NCI-H2196 (cell line): Measurements from ENCODE around the gene FUS.

Experiments used
- DNase-seq: peaks from one replicate; lab custom pipeline; 2025; ENCODE audit not compliant: unreplicated experiment; lab: John Stamatoyannopoulos, UW

FUS gene

GRCh38 chr16:31200821-31201568 is 21.1 kb downstream of the FUS start:
- DNase-seq = no peak

GRCh38 chr16:31201582-31202413 is 21.9 kb downstream of the FUS start:
- no peak for DNase-seq

- DNase-seq = no peak
Measured at GRCh38 chr16:31202414-31203375, 22.8 kb downstream of the FUS start, which contains the start of gene PYCARD. TSS of gene PYCARD (minus strand) at chr16:31202760. CDS start at chr16:31202690, 70 bp downstream.

GRCh38 chr16:31204871-31205666 is 25.1 kb downstream of the FUS start:
- DNase-seq = no peak

- DNase-seq = no peak
Measured at GRCh38 chr16:31206776-31207175, 26.8 kb downstream of the FUS start.

GRCh38 chr16:31213342-31213741 is 33.4 kb downstream of the FUS start:
- DNase-seq = no peak

- DNase-seq = no peak
Measured at GRCh38 chr16:31213877-31214707, 34.2 kb downstream of the FUS start, which contains the start of gene TRIM72. TSS of gene TRIM72 (plus strand) at chr16:31214119. CDS start at chr16:31214739, 620 bp downstream.

- DNase-seq = no peak
Measured at GRCh38 chr16:31214708-31215286, 34.9 kb downstream of the FUS start.

GRCh38 chr16:31215287-31216162 is 35.6 kb downstream of the FUS start:
- DNase-seq = no peak

GRCh38 chr16:31216422-31217135 is 36.6 kb downstream of the FUS start, which contains the start of gene PYDC1:
TSS of gene PYDC1 (minus strand) at chr16:31217135. CDS start at chr16:31217028, 107 bp downstream.
- no peak for DNase-seq

- DNase-seq = no peak
Measured at GRCh38 chr16:31217136-31217530, 37.2 kb downstream of the FUS start.

GRCh38 chr16:31219154-31219741 is 39.3 kb downstream of the FUS start:
- DNase-seq = no peak

- no peak for DNase-seq
Measured at GRCh38 chr16:31221357-31222160, 41.6 kb downstream of the FUS start.

GRCh38 chr16:31223044-31223443 is 43.1 kb downstream of the FUS start:
- DNase-seq = no peak

GRCh38 chr16:31224092-31224955 is 44.4 kb downstream of the FUS start:
- no peak for DNase-seq
